UCSD-AML1 (cell line): ENCODE measurements around the gene CDON.
"Not testable (repeated sequence)": the region's sequence is repeated elsewhere in the genome, so short reads cannot be mapped to it uniquely, and the experiment has no call there.

ENCODE experiments used
- DNase-seq: peaks from one replicate; lab custom pipeline; 2025; ENCODE audit not compliant: unreplicated experiment; lab: John Stamatoyannopoulos, UW

Gene CDON

GRCh38 chr11:126046570-126047195 is 16.0 kb downstream of the CDON start:
- no peak for DNase-seq

- no peak for DNase-seq
Observed at GRCh38 chr11:126039485-126040271, 23.0 kb downstream of the CDON start.

GRCh38 chr11:126035718-126036117 is 26.9 kb downstream of the CDON start:
- no peak for DNase-seq

DNA sequence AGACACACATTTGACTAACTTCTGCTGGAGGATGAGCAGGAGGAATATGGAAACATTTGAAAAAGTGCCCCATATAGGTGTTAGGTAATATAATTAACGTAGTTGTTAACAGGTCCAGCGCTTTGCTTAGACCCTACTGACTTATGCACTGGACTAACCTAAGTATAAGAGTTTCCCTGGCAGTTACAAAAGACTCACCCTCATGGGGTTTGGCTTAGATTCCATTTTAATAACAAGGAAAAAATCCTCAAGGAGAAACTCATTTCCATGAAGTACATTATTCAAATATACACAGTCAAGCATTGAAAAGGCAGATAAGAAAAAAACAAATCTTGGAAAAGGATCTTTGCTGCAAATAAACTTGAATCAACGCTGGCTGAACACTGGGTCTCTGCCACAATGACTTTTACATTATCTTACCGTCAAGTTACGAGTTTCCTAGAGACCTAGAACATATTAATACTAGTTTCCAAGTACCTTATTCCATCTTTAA is 27.7 kb downstream of the CDON start:
- DNase-seq, result no peak

DNA sequence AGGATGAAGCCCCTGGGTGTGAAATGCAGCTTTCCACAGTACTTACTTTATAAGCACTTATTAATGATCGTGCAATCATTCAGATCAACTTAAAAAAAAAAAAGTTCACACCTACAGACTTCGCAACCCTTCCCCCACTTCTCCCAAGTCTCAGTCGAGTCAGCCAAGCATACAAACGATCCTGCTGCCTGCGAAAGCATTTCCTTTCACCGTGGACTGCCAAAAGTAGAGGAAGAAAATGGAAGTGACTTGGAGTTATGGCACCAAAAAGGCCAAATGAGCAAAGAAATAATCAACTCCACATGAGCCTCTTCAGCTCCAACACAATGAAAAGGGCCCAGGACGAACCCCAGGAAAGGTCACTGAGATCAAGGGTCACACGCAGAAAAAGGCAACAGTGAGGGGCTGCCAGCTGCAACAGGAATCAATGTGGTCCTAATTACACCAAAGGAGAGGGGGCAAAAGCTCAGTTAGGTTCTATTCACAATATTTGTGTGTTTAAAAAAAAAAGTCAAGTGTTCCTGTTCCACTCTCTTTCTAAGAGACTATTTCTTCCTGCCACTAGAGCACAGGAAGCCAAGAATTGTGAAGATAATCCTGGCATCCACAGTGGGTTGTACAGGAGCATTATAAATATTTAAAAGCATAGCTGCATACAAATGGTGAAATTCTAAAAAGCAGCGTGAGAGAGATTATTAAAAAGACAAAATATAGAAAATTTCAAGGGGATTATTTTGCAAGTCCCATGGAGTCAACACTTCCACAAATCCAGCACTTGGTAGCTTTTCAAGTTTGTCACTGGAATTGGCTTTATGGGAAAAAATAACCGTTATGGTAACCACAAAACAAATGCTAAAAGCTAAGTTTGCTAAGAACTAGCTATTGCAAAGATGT is 28.4 kb downstream of the CDON start:
- no peak for DNase-seq

DNA sequence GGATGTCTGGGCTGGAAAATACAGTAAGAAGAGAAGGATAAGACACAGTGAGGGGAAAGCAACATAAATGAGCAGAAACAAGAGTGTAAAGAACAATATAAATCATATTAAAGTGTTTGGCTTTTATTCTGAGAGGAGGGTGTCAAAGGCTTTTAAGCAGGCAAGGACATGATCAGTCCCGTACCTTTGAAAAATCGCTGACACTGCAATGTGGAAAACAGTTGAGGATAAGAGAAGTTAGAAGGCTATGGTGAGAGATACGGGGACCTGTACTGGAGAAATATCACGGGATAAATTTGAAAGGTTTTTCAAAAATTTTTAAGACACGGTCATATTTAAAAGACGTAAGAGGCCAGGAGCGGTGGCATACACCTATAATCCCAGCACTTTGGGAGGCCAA is 30.3 kb downstream of the CDON start:
- no peak for DNase-seq

- DNase-seq, result no peak
Observed at GRCh38 chr11:126029805-126030204, 32.9 kb downstream of the CDON start.

DNA sequence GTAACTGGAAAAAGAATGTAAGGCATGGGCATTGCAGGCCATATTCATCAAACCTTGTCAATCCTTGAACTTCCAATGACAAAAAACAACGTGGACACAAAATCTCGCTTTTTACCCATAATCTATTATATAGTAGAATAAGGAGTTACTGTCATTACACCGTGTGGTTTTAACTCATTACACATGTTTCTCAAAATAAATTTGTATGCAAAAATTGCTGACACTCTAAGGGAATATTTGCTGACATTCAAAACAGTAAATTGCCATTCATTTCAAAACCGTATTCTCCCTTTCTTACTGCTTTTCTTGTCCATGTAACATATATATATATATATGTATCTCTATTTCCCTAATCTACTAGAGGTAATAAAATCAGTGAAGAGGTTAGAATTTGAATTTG is 33.4 kb downstream of the CDON start:
- DNase-seq, result no peak

- DNase-seq, result not testable (repeated sequence)
Observed at GRCh38 chr11:126028534-126028933, 34.1 kb downstream of the CDON start.

DNA sequence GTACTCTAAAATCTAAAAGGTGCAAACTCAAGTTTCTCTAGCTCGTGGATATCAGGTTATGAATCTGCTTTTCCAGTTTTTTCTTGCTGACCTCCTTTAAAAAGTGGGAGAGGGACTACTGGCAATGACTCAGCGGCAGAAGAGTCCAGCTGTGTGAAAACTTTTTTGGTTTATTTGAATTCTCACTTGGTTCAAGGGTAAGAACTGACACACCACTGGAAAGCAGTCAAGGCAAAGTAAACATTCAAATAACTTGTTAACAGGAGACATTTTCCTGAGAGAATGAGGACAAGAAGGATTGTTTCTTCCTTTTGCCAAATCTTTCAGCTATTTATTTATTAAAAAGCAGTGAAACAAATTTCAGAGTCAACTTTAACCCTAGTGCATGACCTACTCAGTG is 36.1 kb downstream of the CDON start:
- no peak for DNase-seq

DNA sequence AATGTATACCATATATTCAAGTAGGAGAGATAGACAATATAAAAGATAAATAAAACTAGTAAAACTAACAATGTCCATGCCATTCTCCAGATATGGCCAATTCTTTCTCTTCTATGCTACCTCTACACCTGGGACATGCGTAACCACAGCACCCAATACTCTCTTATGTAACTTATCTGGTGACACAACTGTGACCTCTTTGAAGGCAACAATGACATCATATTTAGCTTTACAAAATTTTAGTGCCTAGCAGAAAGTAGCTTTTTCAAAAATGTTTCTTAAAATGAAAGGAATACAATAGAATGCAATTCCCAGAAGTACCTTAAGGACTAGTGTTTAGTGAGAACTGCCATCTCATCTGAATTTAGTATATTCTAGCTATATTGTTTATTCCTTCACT is 36.8 kb downstream of the CDON start:
- DNase-seq, result no peak

GRCh38 chr11:126024123-126024522 is 38.5 kb downstream of the CDON start:
- no peak for DNase-seq

GRCh38 chr11:126012852-126013251 is 49.8 kb downstream of the CDON start:
- DNase-seq, result no peak

DNA sequence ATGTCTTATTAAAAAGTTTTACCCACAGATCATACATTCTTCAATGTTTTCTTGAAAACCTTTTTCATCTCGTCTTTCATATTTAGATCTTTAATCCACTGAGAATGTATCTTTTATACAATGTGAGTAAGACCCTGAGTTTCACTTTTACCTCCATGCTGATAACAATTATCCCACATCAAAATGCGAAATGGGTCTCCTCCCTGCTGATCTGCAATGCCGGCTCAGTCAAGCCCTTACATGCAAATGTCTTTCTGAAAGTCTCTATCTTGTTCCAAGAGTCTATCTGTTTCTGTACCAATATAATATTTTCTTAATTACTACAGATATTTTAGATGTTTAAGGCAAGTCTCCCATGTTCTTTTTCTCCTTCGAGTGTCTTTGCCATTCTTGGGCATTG is 50.9 kb downstream of the CDON start:
- no peak for DNase-seq

GRCh38 chr11:126011265-126011664 is 51.4 kb downstream of the CDON start:
- no peak for DNase-seq

- no peak for DNase-seq
Observed at GRCh38 chr11:126008956-126009355, 53.7 kb downstream of the CDON start.

DNA sequence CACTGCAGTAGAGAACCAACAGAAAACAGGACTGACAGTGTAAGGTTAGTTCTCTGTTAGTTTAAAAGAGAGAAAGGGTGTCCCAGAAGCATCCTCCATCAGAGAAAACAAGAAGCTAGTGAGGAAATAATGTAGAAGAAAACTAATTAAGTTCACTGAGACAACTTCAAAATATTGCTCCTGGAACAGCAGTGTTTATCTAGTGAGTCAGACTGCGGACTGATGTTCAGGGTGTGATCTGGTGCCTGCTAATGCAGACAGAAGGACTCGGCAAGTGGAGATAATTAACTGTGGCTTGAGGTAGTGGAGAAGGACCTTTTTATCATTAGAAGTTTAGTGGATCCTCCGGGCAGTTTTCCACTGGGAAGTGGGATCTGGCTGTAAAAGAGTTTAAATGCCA is 55.4 kb downstream of the CDON start:
- DNase-seq, result no peak

DNA sequence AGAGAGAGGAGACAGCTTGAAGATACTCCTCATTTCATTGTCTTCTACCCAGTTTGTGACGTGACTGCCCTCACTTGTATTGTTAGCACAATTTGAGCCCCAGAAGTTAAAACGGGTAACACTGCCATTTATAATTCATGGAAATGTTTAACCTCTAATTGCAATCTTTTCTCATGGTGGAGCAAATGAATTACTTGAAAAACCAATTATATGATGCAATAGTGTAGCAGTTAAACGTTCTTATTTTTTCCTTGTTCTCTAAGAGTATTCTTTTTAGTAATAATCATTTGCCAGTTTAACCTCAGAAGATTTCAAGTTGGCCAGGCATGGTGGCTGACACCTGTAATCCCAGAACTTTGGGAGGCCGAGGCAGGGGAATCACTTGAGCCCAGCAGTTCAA is 56.6 kb downstream of the CDON start:
- DNase-seq, result no peak

GRCh38 chr11:126002181-126002580 is 60.5 kb downstream of the CDON start:
- no peak for DNase-seq

DNA sequence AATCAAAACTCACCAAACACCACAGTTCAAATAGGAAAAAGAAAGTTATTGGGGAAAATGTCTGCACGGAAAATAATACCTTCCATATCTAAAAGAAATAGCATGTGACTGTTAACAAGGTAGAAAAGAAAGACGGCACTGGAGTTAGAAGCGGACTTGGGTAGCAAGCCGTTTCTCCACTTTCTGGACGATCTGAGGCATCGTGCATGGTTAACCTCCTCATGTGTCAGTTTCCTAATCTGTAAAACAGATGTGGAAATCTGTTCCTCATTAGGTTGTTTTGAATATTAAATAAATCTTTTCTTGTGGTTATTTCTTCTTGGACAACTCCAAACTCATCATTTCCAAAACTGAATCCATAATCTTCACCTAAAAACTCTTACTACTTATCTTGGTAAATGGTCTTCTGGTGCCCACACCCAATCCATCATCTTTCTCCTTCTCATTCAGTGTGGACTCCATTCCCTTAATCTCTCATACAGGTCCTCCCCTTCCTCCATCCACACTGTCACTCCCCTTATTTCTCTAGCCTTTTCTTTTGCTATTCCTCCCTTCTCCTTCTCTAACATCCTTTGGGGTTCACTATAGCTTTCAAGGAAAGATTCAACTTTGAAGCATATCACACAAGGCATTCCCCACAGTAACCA is 63.3 kb downstream of the CDON start:
- DNase-seq, result no peak

DNA sequence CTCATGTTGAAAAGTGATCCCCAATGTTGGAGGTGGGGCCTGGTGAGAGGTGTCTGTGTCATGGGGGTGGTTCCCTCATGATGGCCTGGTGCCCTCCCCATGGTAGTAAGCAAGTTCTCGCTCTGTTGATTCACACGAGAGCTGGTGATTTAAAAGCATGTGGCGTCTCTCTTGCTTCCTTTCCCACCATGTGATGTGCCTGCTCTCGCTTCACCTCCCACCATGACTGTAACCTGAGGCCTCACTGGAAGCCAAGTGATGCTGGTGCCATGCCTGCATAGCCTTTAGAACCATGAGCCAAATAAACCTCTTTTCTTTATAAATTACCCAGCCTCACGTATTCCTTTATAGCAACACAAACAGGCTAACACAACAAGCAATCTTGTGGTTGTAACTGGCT is 64.4 kb downstream of the CDON start:
- no peak for DNase-seq
